GM08714 (cell line): ENCODE results near the gene CFAP77.

Experiments
- H3K4me3 ChIP-seq: fragments of 200-500 bp; sonication (Bioruptor generic); 2 replicates; pipeline ENCODE4 v1.5.1; 2014; ENCODE audit warnings: mild to moderate bottlenecking, low read length, inconsistent platforms
- ZNF274 ChIP-seq: IDR thresholded peaks from 2 replicates; pipeline ENCODE4 v1.6.1; 2012; ENCODE audit warnings: mild to moderate bottlenecking, low read depth, low read length

CFAP77 gene

DNA sequence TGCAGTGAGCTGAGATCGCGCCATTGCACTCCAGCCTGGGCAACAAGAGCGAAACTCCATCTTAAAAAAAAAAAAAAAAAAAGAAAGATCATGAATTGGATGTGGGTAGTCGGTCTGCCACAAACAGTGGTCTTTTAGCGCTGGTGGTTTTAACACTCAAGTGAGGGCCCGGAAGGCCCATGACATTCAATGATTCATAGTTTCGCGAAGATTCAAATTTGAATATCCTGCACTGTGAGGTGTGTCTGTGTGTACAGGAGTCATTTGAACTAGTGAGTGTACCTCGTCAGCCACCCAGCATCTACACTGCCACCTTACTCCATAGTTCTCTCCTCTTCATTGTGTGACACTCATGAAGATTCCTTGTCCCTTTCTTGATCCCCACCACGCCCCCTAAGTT is 41.3 kb downstream of the CFAP77 start:
- H3K4me3 ChIP-seq, result no peak overlapping the region

DNA sequence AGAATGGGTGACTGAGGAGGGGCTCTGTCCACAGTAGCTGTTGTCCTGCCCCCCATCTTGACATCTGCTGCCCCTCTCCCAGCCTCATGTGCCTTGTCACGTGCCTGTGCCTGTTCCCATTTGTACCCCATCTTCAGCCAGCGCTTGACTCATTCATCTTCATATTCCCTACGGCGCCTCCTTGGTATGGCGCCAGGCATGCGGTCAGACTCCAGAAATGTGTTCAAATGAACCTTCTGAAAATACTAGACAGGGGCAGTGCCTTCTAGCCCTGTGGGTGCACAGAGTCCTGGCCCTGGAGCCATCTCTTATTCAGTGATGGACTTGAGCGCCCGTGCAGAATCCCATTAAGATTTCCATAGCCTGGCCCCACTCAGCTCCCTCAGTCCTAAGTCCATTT is 46.2 kb downstream of the CFAP77 start:
- no peak for TF ChIP-seq ZNF274
- no peak overlapping the region for H3K4me3 ChIP-seq

More for the DNA sequence above, 41.3 kb downstream of the CFAP77 start:
- no peak for TF ChIP-seq ZNF274

DNA sequence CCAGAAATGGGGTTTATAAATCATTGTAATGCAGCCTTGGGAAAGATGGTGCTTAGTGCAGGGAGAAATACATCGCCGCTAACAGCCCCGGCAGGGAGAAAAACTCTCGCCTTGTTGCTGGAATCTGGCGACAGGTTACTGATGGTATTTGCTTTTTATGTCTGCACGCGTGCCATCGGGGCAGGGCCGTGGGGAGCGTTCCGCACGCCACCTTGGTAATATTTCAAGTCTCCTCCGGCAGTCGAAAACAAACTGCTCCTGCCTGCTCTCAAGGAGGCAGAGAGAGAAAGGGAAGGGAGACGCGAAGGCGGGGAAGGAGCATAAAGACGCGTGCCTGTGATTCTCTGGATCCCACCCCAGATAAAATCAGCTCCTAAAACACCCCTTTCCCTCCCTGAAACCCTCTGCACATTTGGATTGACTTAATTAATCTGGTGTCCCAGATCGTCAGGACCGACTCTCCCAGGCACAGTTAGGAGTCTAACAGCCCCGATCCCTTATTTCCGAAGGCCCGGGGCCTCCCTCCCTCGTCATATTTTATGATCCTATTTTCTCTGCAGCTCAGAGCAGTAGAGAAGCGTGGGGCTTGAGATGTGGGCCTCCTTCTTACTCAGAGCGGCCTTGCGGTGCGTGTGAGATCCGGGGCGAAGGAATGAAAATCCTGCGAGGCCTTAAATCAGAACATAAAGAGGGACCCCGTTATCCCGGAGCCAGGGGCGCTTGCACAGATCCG is 47.7 kb downstream of the CFAP77 start:
- no peak for TF ChIP-seq ZNF274

DNA sequence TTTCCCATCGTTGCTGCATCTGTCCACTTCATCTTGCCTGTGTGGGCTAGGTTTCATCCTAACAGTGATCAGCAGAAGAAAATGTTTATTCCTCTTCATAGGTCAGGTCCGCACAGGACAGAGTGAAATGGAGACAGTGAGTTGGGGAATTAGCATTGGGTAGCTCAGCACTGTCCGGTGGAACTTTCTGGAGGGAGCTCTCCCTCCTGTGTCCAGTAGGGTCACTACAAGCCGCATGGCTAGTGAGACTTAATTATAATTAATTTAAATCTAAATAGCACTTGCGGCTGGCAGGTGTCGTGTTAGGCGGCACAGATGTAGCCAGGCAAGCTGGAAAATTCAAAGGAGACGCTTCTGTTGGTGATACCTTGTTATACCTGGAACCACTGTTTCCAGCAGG is 48.4 kb downstream of the CFAP77 start:
- no peak overlapping the region for H3K4me3 ChIP-seq
- no peak for TF ChIP-seq ZNF274

More for the DNA sequence above, 47.7 kb downstream of the CFAP77 start:
- no peak overlapping the region for H3K4me3 ChIP-seq

DNA sequence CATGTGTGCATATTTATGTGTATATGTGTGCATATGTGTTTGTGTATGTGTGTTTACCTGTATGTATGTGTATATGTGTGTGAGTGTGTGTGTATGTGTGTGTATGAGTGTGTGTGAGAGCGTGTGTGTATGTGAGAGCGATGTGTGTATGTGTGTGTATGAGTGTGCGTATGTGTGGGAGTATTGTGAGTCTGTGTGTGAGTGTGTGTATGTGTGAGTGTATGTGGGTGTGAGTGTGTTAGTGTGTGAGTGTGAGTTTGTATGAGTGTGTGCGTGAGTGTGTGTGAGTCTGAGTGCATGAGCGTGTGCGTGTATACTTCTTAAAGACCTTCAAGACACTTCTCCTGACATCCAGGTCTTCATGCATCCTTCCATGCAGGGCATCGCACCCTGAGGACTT is 49.6 kb downstream of the CFAP77 start:
- no peak for TF ChIP-seq ZNF274
- no peak overlapping the region for H3K4me3 ChIP-seq

DNA sequence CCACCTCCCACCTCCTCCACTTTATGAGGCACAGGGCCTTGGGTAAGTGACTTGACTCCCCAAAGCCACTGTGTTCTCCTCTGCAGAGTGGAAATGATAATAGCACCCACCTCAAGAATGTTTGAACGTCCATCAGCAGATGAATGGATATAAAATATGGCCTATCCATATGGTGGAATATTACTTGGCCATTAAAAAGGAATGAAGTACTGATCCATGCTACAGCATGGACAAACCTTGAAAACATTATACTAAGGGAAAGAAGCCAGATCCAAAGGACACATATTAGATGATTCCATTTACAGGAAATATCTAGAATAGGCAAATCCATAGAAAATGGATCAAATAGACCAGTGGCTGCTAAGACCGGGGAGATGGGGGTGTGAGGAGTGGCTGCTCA is 50.2 kb downstream of the CFAP77 start:
- TF ChIP-seq ZNF274, result no peak
- no peak overlapping the region for H3K4me3 ChIP-seq

DNA sequence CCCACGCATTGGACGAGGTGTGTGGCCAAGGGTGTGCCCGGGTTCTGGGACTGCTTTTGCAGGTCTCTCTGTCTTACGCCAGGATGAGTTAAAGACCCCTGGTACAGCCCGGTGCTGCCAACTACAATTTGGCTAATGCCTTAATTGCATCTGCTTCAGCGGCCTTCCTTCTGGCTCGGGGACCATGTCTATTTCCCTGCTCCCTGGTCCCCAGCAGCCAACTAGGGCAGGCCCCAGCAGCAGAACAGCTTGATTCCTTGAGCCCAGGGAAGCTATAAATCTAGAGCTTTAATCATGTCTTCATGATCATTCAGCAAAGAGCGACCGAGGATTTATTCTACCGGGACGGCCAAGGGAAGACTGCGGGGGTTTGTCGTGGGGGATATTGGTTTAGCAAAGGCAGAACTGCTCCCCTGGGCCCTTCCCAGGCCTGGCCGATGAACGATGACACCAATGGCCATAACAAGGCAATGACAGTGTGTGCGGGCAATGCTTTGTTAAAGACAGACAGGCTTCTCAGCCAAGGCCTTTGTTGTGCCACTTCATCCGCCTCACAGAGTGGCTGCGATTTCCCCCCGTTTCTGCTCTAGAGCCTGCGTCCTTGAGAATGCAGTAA is 51.4 kb downstream of the CFAP77 start:
- no peak for TF ChIP-seq ZNF274
- H3K4me3 ChIP-seq, result no peak overlapping the region

DNA sequence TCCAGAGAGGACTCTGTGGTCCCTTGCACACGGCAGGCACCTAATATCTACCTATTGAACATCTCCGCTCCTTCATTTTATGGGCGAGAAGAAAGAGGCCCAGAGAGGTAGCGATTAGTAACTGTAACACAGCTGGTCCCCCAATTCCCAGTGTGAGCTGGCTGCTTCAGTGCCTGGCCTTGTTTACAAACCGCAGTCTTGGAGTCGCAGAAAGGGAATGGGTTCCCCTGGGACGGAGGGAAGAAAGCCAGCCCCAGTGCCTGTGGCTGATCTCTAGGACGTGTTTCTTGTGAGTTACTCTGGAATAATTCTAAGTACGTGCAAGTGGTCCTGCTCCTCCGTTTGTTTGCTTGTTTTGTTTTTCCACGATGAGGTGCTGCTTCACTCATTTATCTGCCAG is 52.0 kb downstream of the CFAP77 start:
- no peak overlapping the region for H3K4me3 ChIP-seq
- TF ChIP-seq ZNF274, result no peak

DNA sequence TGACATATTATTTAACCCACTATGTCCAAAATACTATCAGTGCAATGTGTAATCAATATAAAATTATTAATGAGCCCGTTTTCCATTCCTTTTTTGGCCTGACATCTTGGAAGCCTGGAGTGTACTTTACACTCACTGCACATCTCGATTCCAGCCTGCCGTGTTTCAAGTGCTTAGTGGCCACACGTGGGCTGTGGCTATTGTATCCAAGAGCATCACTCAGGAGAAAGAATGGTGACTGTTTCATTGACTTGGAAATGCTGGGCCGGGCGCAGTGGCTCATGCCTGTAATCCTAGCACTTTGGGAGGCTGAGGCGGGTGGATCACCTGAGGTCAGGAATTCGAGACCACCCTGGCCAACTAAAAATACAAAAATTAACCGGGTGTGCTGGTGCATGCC is 54.5 kb downstream of the CFAP77 start:
- H3K4me3 ChIP-seq, result no peak overlapping the region
- no peak for TF ChIP-seq ZNF274

DNA sequence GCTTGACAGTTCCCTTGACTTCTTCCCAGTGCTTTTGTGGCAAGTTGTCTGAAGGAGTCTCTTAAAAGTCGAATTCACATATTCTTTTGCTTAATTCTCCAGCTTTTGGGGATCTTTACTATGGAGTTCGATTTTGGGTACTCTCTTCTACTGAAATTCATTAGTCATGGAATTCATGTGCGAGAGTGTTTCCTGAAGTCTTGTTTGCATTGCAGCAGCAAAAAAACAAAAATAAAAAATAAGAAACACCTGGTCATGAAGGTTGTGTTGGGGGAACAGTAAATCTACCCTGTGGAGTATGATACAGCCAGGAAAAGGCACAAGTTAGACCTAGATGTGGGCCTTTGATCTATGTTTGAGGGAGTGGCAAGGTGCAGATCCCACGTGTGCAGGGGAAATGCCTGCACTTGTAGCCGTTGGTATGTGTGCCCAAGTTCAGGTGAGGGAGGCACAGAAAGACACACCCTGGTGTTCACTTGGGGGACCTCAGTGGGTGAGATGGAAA is 55.2 kb downstream of the CFAP77 start:
- no peak for TF ChIP-seq ZNF274
- no peak overlapping the region for H3K4me3 ChIP-seq

DNA sequence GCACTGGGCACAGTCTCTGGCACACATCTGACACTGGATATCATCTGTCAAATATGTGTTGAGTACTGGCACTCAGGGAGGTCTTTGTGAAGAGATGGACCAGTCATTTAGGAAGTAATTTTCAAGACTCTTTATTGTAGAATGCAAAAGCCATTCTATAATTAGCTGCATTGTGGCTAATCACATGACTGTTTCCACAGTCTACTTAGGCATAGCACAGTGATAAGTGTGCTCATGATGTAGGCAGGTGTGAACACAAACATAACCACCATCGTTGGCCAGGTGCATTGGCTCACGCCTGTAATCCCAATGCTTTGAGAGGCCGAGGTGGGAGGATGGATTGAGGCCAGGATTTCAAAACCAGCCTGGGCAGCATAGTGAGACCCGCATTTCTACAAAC is 62.2 kb downstream of the CFAP77 start:
- no peak for TF ChIP-seq ZNF274
- H3K4me3 ChIP-seq, result no peak overlapping the region

DNA sequence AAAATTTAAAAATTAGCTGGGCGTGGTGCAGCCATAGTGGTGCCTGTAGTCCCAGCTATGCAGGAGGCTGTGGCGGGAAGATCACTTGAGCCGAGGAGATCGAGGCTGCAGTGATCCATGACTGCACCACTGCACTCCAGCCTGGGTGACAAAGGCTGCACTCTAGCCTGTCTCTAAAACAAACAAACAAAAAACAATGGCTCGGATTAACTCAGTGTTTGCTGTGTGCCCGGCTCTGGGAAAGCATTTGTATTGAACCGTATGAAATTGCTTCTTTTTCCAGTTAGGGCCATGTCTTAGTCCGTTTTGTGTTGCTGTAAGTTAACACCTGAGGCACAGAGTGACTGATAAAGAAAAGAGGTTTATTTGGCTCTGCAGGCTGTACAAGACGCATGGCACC is 62.6 kb downstream of the CFAP77 start:
- no peak for TF ChIP-seq ZNF274

DNA sequence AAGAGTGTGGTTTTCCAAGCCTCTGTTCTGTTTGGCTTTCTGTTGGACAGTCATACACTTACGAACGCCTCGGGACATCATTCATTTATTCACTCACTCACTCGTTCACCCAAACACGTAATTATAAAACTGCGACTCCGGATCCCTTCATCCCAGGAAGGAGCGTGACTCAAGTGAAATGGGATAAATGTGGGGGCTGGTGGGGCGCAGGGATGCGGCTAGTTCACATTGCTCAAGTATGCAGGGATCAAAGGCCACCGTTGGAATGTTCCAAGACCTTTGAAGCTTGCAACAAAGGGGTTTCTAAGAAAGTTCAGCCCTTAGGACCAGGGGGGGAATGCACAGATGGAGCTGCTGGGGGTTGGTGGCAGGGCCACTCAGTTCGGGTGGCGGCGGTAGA is 64.2 kb downstream of the CFAP77 start:
- TF ChIP-seq ZNF274, result no peak
- H3K4me3 ChIP-seq, result no peak overlapping the region

More for the DNA sequence above, 62.6 kb downstream of the CFAP77 start:
- no peak overlapping the region for H3K4me3 ChIP-seq

DNA sequence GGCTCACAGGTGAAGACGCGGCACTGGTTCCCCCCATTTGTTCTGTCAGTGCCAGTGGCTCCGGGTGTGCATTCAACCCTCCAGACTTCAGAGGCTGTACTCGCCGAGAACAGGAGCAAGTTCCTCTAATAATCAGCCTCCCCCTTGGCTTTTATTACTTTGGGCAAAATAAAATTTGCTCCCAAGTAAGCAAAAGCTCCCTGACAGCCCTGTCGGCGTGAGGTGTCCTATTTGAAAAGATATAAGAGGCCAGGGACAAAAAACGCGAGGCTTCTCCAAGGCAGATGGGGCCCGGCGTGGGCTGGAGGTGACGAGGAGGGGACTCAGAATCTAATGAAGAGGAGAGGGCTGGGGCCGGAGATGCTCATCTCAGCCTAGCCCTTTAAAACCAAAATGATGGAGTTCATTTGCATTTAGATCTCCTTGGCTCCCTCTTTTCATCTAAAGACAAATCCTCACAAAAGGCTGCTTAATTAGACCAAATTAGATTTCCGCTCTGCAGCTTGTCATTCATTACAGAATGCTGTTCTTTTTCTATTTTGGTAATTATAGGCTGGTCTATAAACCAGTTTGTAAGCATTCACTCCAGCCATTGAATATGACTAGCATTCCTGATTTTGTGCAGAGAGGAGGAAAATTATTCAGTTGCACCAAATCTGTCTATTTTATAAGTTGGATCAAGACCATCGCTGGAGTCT is 68.5 kb downstream of the CFAP77 start:
- H3K4me3 ChIP-seq, result no peak overlapping the region
- TF ChIP-seq ZNF274, result no peak

DNA sequence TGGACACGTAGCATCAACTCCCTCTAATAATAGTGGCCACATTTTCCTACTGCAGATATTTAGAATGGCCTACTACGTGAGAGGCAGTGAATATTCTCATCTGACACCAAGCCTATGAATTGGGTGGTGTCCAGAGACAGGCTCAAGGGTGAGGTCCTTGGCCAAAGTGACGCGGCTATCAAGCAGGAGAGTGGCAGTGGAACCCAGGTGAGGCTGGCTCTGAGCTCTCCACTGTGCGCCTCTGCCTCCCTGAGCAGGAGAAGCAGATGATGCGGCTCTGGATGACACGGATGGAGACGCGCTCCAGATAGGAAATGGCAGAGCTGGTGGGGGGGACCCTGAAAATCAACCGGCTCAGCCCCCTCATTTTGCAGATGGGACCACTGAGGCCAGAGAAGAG is 69.7 kb downstream of the CFAP77 start:
- no peak overlapping the region for H3K4me3 ChIP-seq
- no peak for TF ChIP-seq ZNF274
